Peyer's patch (tissue), 4 donors: ENCODE measurements around the gene PSD.

Experiments used
- CTCF ChIP-seq, 6 experiments: fragments of 450-650 bp in 4 of 6; fragments of 200-600 bp in 2 of 6; sonication (generic) in 1 of 6; IDR thresholded peaks; one replicate each; pipeline ENCODE4 v1.5.1; 2017 to 2019; ENCODE audit warnings: antibody characterized with exemption in 6 of 6, mild to moderate bottlenecking in 3 of 6, moderate library complexity in 1 of 6
- POLR2A ChIP-seq, 2 donors: fragments of 450-650 bp; IDR thresholded peaks; one replicate each; pipeline ENCODE4 v1.5.1; 2017; ENCODE audit warnings: antibody characterized with exemption in 2 of 2, mild to moderate bottlenecking in 2 of 2, moderate library complexity in 2 of 2

- TF ChIP-seq CTCF (IDR thresholded peaks at IDR 0.05), result no peak
- no peak for TF ChIP-seq POLR2A (IDR thresholded peaks at IDR 0.05)
These were observed 22.3 kb downstream of the PSD start for GRCh38 chr10:102396317-102396650.
